ENCODE measurements around the gene PSME3IP1. TPM values are rescaled to one million over a fixed set of nuclear protein-coding genes. Genes with fewer than 3 reads are reported as not detected.

The PSME3IP1 gene
- polyA plus RNA-seq, 3 donors = 75.4 to 133 (median 78.6) TPM

DNA sequence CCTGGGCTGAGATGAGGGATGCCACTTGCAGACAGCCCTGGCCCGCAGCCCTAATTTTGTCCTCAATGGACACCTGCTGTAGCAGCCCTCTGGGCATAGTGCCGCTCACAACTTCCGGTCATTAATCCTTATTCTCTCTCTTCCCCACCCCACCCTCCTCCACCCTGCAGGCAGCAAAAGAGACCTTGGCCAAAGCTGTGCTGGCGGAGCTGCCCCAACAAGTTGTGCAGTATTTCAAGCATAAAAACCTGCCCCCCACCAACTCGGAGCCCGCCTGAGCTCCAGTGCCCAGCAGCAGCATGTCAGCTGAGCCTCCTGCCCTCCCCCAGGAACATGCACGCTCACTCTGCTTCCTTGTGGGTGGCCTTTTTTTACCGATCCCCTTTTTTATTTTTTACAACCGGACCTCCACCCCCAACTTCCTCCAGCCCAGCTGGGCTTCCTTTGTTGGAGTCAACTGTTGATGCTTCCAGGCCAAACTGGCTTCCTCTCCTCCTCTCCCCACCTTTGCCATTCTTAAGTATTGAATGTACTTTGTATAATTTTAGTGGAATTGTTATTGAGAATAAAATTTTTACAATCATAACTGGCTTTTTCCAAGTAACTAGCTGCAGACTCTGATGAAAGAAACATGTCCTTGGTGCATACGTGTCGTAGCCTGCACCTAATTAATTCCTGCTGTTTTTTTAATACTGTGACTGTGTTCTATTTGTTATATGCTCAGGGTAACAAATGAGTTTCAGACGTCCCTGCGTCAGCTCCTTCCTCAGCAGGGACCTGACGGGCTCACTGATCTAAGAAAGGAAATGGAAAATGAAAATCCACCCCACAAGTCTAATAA lies 38.2 kb downstream of the PSME3IP1 start:
- H3K27ac Mint-ChIP-seq = peak overlapping the region in 5 of 7 donors; percentile 2 to 63 (median 37)
- no peaks in the 10 kb centered on the region for H3K9me3 Mint-ChIP-seq
- Histone ChIP-seq H3K36me3 (replicated peaks in 1 of 2; ENCODE audit: control insufficient read depth in 1 of 2, insufficient read depth in 2 of 2, low read length in 2 of 2) (peaks cover 26 to 87% of the 10 kb centered on the region in 2 donors), H3K27me3 (ENCODE audit: control insufficient read depth in 2 of 2, insufficient read depth in 2 of 2, low read length in 2 of 2) (no peaks in the 10 kb centered on the region), H3K27ac (ENCODE audit: low read depth in 1 of 2, low read length in 2 of 2) (peak overlapping the region; percentile 9 to 24), H3K9me3 (replicated peaks in 1 of 2; ENCODE audit: control insufficient read depth in 1 of 2, insufficient read depth in 1 of 2, low read length in 2 of 2) (no peaks in the 10 kb centered on the region), H4K20me1 (ENCODE audit: insufficient read depth, low read length) (peaks cover 11% of the 10 kb centered on the region), H3K4me1 (ENCODE audit: control insufficient read depth in 1 of 2, insufficient read depth in 2 of 2, low read length in 2 of 2) (peaks cover 10 to 15% of the 10 kb centered on the region in 2 donors), H3K4me2 (replicated peaks; ENCODE audit: extremely low read depth, low read length, poor library complexity, severe bottlenecking) (peak overlapping the region; percentile 26), H3K79me2 (ENCODE audit: insufficient read depth, low read length) (no peaks in the 10 kb centered on the region), H3K9ac (ENCODE audit: insufficient read depth, low read length, poor library complexity, severe bottlenecking) (no peak overlapping the region), H2AFZ (ENCODE audit: insufficient read depth, low read depth, low read length, poor library complexity, severe bottlenecking) (no peak overlapping the region), H3K4me3 (replicated peaks in 1 of 3; ENCODE audit: low read depth in 2 of 3, low read length in 3 of 3) (no peak overlapping the region)
- H3K4me1 Mint-ChIP-seq = peaks cover 35% of the 10 kb centered on the region
- no peak for DNase-seq
- H3K4me3 Mint-ChIP-seq = peak overlapping the region; percentile 27 to 70
- peaks cover 40 to 69% of the 10 kb centered on the region in 2 donors for H3K36me3 Mint-ChIP-seq
- 11% methylated on average over 11 of the region's 14 CpGs for WGBS (ENCODE audit: insufficient coverage)
- TF ChIP-seq, protein P1, sequence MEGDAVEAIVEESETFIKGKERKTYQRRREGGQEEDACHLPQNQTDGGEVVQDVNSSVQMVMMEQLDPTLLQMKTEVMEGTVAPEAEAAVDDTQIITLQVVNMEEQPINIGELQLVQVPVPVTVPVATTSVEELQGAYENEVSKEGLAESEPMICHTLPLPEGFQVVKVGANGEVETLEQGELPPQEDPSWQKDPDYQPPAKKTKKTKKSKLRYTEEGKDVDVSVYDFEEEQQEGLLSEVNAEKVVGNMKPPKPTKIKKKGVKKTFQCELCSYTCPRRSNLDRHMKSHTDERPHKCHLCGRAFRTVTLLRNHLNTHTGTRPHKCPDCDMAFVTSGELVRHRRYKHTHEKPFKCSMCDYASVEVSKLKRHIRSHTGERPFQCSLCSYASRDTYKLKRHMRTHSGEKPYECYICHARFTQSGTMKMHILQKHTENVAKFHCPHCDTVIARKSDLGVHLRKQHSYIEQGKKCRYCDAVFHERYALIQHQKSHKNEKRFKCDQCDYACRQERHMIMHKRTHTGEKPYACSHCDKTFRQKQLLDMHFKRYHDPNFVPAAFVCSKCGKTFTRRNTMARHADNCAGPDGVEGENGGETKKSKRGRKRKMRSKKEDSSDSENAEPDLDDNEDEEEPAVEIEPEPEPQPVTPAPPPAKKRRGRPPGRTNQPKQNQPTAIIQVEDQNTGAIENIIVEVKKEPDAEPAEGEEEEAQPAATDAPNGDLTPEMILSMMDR (IDR thresholded peaks at IDR 0.05) = no peak
- H3K27me3 Mint-ChIP-seq (ENCODE audit: low read depth in 3 of 3) = peaks cover 0 to 2% (median 0%) of the 10 kb centered on the region in 3 donors
- intact Hi-C loops (cut with micrococcal nuclease) = no loop called here

DNA sequence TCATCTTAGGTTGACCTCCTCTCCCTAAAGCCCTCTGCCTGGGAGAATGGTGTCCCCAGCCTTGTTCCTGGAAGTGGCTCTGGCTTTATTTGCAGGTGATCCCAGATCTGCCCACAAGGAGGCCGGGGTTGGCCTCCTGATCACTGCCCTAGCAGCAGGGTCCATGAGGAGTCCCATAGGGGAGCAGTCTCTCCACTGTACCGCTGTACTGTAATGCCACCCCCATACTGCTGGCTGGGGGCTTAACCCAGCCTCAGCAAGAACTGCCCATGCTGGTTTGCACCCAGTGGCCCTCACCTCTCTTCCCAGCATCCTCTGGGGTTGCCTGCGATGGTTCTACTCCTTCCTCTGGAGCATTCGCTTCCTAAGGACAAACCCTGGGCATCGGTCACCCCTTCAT lies 39.1 kb downstream of the PSME3IP1 start:
- H3K9ac ChIP-seq (ENCODE audit: insufficient read depth, low read length, poor library complexity, severe bottlenecking) = no peak overlapping the region
- intact Hi-C loops (cut with micrococcal nuclease) = no loop called here
- H3K4me1 Mint-ChIP-seq = peaks cover 35% of the 10 kb centered on the region
- peaks cover 10 to 15% of the 10 kb centered on the region in 2 donors for H3K4me1 ChIP-seq (ENCODE audit: control insufficient read depth in 1 of 2, insufficient read depth in 2 of 2, low read length in 2 of 2)
- peak overlapping the region in 1 of 2 donors; percentile 9 for H3K27ac ChIP-seq (ENCODE audit: low read depth in 1 of 2, low read length in 2 of 2)
- H3K4me3 Mint-ChIP-seq = no peak overlapping the region
- H3K36me3 Mint-ChIP-seq = peaks cover 41 to 68% of the 10 kb centered on the region in 2 donors
- peaks cover 11% of the 10 kb centered on the region for H4K20me1 ChIP-seq (ENCODE audit: insufficient read depth, low read length)
- TF ChIP-seq, protein P1 (IDR thresholded peaks at IDR 0.05) = peak; percentile 29
- DNase-seq = no peak
- H3K4me3 ChIP-seq (replicated peaks in 1 of 3; ENCODE audit: low read depth in 2 of 3, low read length in 3 of 3) = no peak overlapping the region
- WGBS (ENCODE audit: insufficient coverage) = 96% methylated on average over 4 of the region's 5 CpGs
- peaks cover 21 to 87% of the 10 kb centered on the region in 2 donors for H3K36me3 ChIP-seq (replicated peaks in 1 of 2; ENCODE audit: control insufficient read depth in 1 of 2, insufficient read depth in 2 of 2, low read length in 2 of 2)
- H3K27me3 ChIP-seq (ENCODE audit: control insufficient read depth in 2 of 2, insufficient read depth in 2 of 2, low read length in 2 of 2) = no peaks in the 10 kb centered on the region
- no peak overlapping the region for H2AFZ ChIP-seq (ENCODE audit: insufficient read depth, low read depth, low read length, poor library complexity, severe bottlenecking)
- H3K4me2 ChIP-seq (replicated peaks; ENCODE audit: extremely low read depth, low read length, poor library complexity, severe bottlenecking) = no peak overlapping the region
- H3K27me3 Mint-ChIP-seq (ENCODE audit: low read depth in 3 of 3) = peaks cover 0 to 2% (median 0%) of the 10 kb centered on the region in 3 donors
- H3K9me3 Mint-ChIP-seq = no peaks in the 10 kb centered on the region
- no peaks in the 10 kb centered on the region for H3K9me3 ChIP-seq (replicated peaks in 1 of 2; ENCODE audit: control insufficient read depth in 1 of 2, insufficient read depth in 1 of 2, low read length in 2 of 2)
- H3K27ac Mint-ChIP-seq = no peak overlapping the region
- no peaks in the 10 kb centered on the region for H3K79me2 ChIP-seq (ENCODE audit: insufficient read depth, low read length)

All from CD14-positive monocyte (primary cell).